ENCODE measurements around the gene MEPCE.

DNA sequence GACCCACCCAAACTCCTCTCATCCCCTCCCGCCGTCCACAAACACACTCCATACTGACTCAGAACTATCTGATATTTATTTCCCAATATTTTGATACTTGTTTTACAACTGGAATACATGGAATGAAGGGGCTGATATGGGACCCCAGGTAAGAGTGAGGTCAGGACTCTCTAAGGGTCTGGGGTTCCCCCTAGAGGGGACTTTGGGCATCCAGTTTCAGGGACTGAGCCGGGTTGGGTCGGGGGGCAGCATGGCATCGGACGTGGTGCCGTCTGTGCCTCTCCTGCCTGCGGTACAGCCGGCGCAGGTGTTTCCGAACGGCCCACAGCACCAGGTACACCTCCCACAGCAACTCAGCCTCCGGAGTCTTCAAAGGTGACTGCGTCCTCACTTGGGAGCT lies 26.9 kb downstream of the MEPCE start:
- TF ChIP-seq, protein P1, sequence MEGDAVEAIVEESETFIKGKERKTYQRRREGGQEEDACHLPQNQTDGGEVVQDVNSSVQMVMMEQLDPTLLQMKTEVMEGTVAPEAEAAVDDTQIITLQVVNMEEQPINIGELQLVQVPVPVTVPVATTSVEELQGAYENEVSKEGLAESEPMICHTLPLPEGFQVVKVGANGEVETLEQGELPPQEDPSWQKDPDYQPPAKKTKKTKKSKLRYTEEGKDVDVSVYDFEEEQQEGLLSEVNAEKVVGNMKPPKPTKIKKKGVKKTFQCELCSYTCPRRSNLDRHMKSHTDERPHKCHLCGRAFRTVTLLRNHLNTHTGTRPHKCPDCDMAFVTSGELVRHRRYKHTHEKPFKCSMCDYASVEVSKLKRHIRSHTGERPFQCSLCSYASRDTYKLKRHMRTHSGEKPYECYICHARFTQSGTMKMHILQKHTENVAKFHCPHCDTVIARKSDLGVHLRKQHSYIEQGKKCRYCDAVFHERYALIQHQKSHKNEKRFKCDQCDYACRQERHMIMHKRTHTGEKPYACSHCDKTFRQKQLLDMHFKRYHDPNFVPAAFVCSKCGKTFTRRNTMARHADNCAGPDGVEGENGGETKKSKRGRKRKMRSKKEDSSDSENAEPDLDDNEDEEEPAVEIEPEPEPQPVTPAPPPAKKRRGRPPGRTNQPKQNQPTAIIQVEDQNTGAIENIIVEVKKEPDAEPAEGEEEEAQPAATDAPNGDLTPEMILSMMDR (IDR thresholded peaks at IDR 0.05): no peak
- no peak for TF ChIP-seq POLR2AphosphoS5 (IDR thresholded peaks at IDR 0.05; ENCODE audit: insufficient read depth in 1 of 2, low read depth in 1 of 2)
